DOHH2 (cell line): Measurements from ENCODE around the gene SEMA6A.

Experiments
- H3F3A ChIP-seq: fragments of 200-600 bp; sonication (generic), shearing (Covaris generic); 2 replicates; pipeline ENCODE4 v1.6.0; 2016; ENCODE audit warnings: antibody characterized with exemption, mild to moderate bottlenecking; ENCODE audit not compliant: control insufficient read depth, insufficient read depth
- H3K27ac ChIP-seq: fragments of 200-600 bp; sonication (generic); 2 replicates; pipeline ENCODE4 v1.5.1; 2014; ENCODE audit warnings: low read depth, mild to moderate bottlenecking, low read length, moderate library complexity
- H3K27me3 ChIP-seq: fragments of 200-600 bp; sonication (generic); 2 replicates; pipeline ENCODE4 v1.6.1; 2014; ENCODE audit warnings: mild to moderate bottlenecking, low read length, mixed read lengths; ENCODE audit not compliant: control insufficient read depth
- H3K36me3 ChIP-seq: fragments of 200-600 bp; sonication (generic); 2 replicates; pipeline ENCODE4 v1.6.1; 2014; ENCODE audit warnings: mild to moderate bottlenecking, low read length, moderate library complexity, mixed read lengths; ENCODE audit not compliant: control insufficient read depth
- H3K4me1 ChIP-seq: fragments of 200-600 bp; sonication (generic); 2 replicates; pipeline ENCODE4 v1.6.1; 2014; ENCODE audit warnings: mild to moderate bottlenecking, low read length, mixed read lengths; ENCODE audit not compliant: control insufficient read depth
- H3K4me2 ChIP-seq: fragments of 200-600 bp; sonication (generic); 2 replicates; pipeline ENCODE4 v1.6.0; 2014; ENCODE audit warnings: mild to moderate bottlenecking, low read length, moderate library complexity
- H3K4me3 ChIP-seq: fragments of 200-600 bp; sonication (generic); 2 replicates; pipeline ENCODE4 v1.5.1; 2014; ENCODE audit warnings: mild to moderate bottlenecking, low read length, mixed read lengths
- H3K79me2 ChIP-seq: fragments of 200-600 bp; sonication (generic); 2 replicates; pipeline ENCODE4 v1.6.1; 2014; ENCODE audit warnings: mild to moderate bottlenecking, low read length, mixed read lengths; ENCODE audit not compliant: control insufficient read depth
- H3K9me2 ChIP-seq: fragments of 200-600 bp; sonication (generic); replicated peaks from 2 replicates; pipeline ENCODE4 v1.6.1; 2014; ENCODE audit warnings: mild to moderate bottlenecking, low read length, mixed read lengths; ENCODE audit not compliant: control insufficient read depth
- H3K9me3 ChIP-seq: fragments of 200-600 bp; sonication (generic); 2 replicates; pipeline ENCODE4 v1.6.1; 2014; ENCODE audit warnings: antibody characterized with exemption, low read length, mixed read lengths; ENCODE audit not compliant: control insufficient read depth, insufficient read depth
- H4K20me1 ChIP-seq: fragments of 200-600 bp; sonication (generic); 2 replicates; pipeline ENCODE4 v1.6.0; 2014; ENCODE audit warnings: low read depth, mild to moderate bottlenecking, antibody characterized with exemption, low read length, moderate library complexity; ENCODE audit not compliant: control insufficient read depth, insufficient read depth
- CTCF ChIP-seq: fragments of 200-600 bp; sonication (generic); IDR thresholded peaks from one replicate; pipeline ENCODE4 v1.5.1; 2014; ENCODE audit warnings: antibody characterized with exemption, mild to moderate bottlenecking, low read depth, low read length; ENCODE audit not compliant: poor library complexity, severe bottlenecking
- EZH2phosphoT487 ChIP-seq: fragments of 200-600 bp; sonication (generic); IDR thresholded peaks from 2 replicates; pipeline ENCODE4 v1.6.1; 2017; ENCODE audit warnings: borderline replicate concordance, mild to moderate bottlenecking, antibody characterized with exemption, low read length, moderate library complexity, mixed read lengths

Gene SEMA6A

GRCh38 chr5:116530276-116530675 is 44.3 kb downstream of the SEMA6A start:
- H3K27me3 ChIP-seq: peaks cover 17% of the 10 kb centered on the region
- H3K9me2 ChIP-seq: no peaks in the 10 kb centered on the region
- H3K36me3 ChIP-seq: no peaks in the 10 kb centered on the region
- H3K27ac ChIP-seq: no peak overlapping the region
- H3K4me2 ChIP-seq: no peak overlapping the region
- H3F3A ChIP-seq: no peaks in the 10 kb centered on the region
- H3K4me1 ChIP-seq: no peaks in the 10 kb centered on the region
- no peaks in the 10 kb centered on the region for H3K9me3 ChIP-seq
- H3K4me3 ChIP-seq: no peak overlapping the region
- H3K79me2 ChIP-seq: no peaks in the 10 kb centered on the region
- no peaks in the 10 kb centered on the region for H4K20me1 ChIP-seq
- TF ChIP-seq EZH2phosphoT487 (no peak), CTCF (no peak)

GRCh38 chr5:116529615-116530014 is 45.0 kb downstream of the SEMA6A start:
- no peak overlapping the region for H3K4me2 ChIP-seq
- H3K4me3 ChIP-seq: no peak overlapping the region
- H3K9me2 ChIP-seq: no peaks in the 10 kb centered on the region
- no peaks in the 10 kb centered on the region for H3F3A ChIP-seq
- H4K20me1 ChIP-seq: no peaks in the 10 kb centered on the region
- H3K4me1 ChIP-seq: no peaks in the 10 kb centered on the region
- TF ChIP-seq EZH2phosphoT487: no peak
- TF ChIP-seq CTCF: no peak
- no peaks in the 10 kb centered on the region for H3K36me3 ChIP-seq
- no peak overlapping the region for H3K27ac ChIP-seq
- peaks cover 22% of the 10 kb centered on the region for H3K27me3 ChIP-seq
- no peaks in the 10 kb centered on the region for H3K9me3 ChIP-seq
- H3K79me2 ChIP-seq: no peaks in the 10 kb centered on the region

GRCh38 chr5:116528519-116529234 is 45.9 kb downstream of the SEMA6A start:
- Histone ChIP-seq H3K9me3 (no peaks in the 10 kb centered on the region), H3K4me3 (no peak overlapping the region), H3K4me1 (no peaks in the 10 kb centered on the region), H3K4me2 (no peak overlapping the region), H4K20me1 (no peaks in the 10 kb centered on the region), H3K27ac (no peak overlapping the region), H3K9me2 (no peaks in the 10 kb centered on the region), H3K36me3 (no peaks in the 10 kb centered on the region), H3F3A (no peaks in the 10 kb centered on the region), H3K27me3 (peaks cover 15% of the 10 kb centered on the region), H3K79me2 (no peaks in the 10 kb centered on the region)
- TF ChIP-seq EZH2phosphoT487 (no peak), CTCF (no peak)

DNA sequence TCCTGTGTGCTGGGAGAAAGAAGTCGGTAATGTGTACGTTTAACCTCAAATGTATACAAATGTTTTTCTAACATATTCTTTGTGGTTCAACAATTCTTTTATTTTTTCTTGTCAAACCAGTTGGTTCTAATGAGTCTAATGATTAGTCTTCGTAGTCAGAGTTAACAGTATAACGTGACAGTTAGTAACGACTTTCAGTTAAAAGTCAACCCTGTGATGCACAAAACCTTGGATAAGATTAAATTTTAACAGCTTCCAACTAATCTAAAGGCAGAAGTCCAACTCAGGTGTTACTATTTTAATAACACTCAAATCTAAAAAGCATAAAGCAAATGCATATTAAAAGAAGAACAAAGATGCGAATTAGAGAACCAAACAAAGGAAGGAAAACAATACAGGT is 47.0 kb downstream of the SEMA6A start:
- no peaks in the 10 kb centered on the region for H3K9me2 ChIP-seq
- no peak overlapping the region for H3K4me3 ChIP-seq
- H3K36me3 ChIP-seq: no peaks in the 10 kb centered on the region
- no peak overlapping the region for H3K27ac ChIP-seq
- no peaks in the 10 kb centered on the region for H3K79me2 ChIP-seq
- H3K27me3 ChIP-seq: peaks cover 11% of the 10 kb centered on the region
- H3F3A ChIP-seq: no peaks in the 10 kb centered on the region
- TF ChIP-seq EZH2phosphoT487 (no peak), CTCF (no peak)
- H3K4me2 ChIP-seq: no peak overlapping the region
- no peaks in the 10 kb centered on the region for H3K9me3 ChIP-seq
- H4K20me1 ChIP-seq: no peaks in the 10 kb centered on the region
- H3K4me1 ChIP-seq: no peaks in the 10 kb centered on the region
